Measurements from ENCODE around the gene AS3MT.

AS3MT gene

GRCh38 chr10:102863660-102864059 lies 5.6 kb upstream of the AS3MT start:
- TF ChIP-seq, protein P1, sequence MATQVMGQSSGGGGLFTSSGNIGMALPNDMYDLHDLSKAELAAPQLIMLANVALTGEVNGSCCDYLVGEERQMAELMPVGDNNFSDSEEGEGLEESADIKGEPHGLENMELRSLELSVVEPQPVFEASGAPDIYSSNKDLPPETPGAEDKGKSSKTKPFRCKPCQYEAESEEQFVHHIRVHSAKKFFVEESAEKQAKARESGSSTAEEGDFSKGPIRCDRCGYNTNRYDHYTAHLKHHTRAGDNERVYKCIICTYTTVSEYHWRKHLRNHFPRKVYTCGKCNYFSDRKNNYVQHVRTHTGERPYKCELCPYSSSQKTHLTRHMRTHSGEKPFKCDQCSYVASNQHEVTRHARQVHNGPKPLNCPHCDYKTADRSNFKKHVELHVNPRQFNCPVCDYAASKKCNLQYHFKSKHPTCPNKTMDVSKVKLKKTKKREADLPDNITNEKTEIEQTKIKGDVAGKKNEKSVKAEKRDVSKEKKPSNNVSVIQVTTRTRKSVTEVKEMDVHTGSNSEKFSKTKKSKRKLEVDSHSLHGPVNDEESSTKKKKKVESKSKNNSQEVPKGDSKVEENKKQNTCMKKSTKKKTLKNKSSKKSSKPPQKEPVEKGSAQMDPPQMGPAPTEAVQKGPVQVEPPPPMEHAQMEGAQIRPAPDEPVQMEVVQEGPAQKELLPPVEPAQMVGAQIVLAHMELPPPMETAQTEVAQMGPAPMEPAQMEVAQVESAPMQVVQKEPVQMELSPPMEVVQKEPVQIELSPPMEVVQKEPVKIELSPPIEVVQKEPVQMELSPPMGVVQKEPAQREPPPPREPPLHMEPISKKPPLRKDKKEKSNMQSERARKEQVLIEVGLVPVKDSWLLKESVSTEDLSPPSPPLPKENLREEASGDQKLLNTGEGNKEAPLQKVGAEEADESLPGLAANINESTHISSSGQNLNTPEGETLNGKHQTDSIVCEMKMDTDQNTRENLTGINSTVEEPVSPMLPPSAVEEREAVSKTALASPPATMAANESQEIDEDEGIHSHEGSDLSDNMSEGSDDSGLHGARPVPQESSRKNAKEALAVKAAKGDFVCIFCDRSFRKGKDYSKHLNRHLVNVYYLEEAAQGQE (IDR thresholded peaks at IDR 0.05; ENCODE audit: low read depth) = no peak
- TF ChIP-seq EGR1 (IDR thresholded peaks at IDR 0.05) = no peak
- no peak for TF ChIP-seq TCF12 (IDR thresholded peaks at IDR 0.05; ENCODE audit: low read depth)
- no peak for TF ChIP-seq CREB1 (IDR thresholded peaks at IDR 0.05; ENCODE audit: low read depth)
- TF ChIP-seq ZBTB7A (IDR thresholded peaks at IDR 0.05; ENCODE audit: low read depth) = no peak

GRCh38 chr10:102865620-102866019 lies 3.6 kb upstream of the AS3MT start:
- no peak for TF ChIP-seq ZBTB7A (IDR thresholded peaks at IDR 0.05; ENCODE audit: low read depth)
- TF ChIP-seq CREB1 (IDR thresholded peaks at IDR 0.05; ENCODE audit: low read depth) = no peak
- no peak for TF ChIP-seq YY1 (IDR thresholded peaks at IDR 0.05; ENCODE audit: low read depth)
- no peak for TF ChIP-seq EGR1 (IDR thresholded peaks at IDR 0.05)
- no peak for TF ChIP-seq TEAD4 (IDR thresholded peaks at IDR 0.05)
- no peak for TF ChIP-seq TAF1 (IDR thresholded peaks at IDR 0.05; ENCODE audit: low read depth)
- no peak for TF ChIP-seq NFIC (IDR thresholded peaks at IDR 0.05)
- no peak for TF ChIP-seq FOXM1 (IDR thresholded peaks at IDR 0.05; ENCODE audit: borderline replicate concordance, low read depth)
- TF ChIP-seq CEBPB (IDR thresholded peaks at IDR 0.05) = no peak

- TF ChIP-seq YY1 (IDR thresholded peaks at IDR 0.05; ENCODE audit: low read depth) = no peak
Measured at GRCh38 chr10:102868911-102869257, 386 bp upstream of the AS3MT start.

GRCh38 chr10:102870221-102870620 lies 951 bp downstream of the AS3MT start:
- TF ChIP-seq RAD21 (IDR thresholded peaks at IDR 0.05; ENCODE audit: low read depth) (no peak), EP300 (IDR thresholded peaks at IDR 0.05; ENCODE audit: borderline replicate concordance) (no peak), TAF1 (IDR thresholded peaks at IDR 0.05; ENCODE audit: low read depth) (no peak), CEBPB (IDR thresholded peaks at IDR 0.05) (no peak), CREB1 (IDR thresholded peaks at IDR 0.05; ENCODE audit: low read depth) (no peak), TEAD4 (IDR thresholded peaks at IDR 0.05) (no peak), FOXM1 (IDR thresholded peaks at IDR 0.05; ENCODE audit: borderline replicate concordance, low read depth) (no peak), EGR1 (IDR thresholded peaks at IDR 0.05) (no peak), ZBTB7A (IDR thresholded peaks at IDR 0.05; ENCODE audit: low read depth) (no peak), NFIC (IDR thresholded peaks at IDR 0.05) (no peak), YY1 (IDR thresholded peaks at IDR 0.05; ENCODE audit: low read depth) (no peak)
- TF ChIP-seq, protein P1 (IDR thresholded peaks at IDR 0.05; ENCODE audit: low read depth) = no peak
- TF ChIP-seq, protein P2, sequence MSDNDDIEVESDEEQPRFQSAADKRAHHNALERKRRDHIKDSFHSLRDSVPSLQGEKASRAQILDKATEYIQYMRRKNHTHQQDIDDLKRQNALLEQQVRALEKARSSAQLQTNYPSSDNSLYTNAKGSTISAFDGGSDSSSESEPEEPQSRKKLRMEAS (IDR thresholded peaks at IDR 0.05) = no peak

- TF ChIP-seq NFIC (IDR thresholded peaks at IDR 0.05) = no peak
- TF ChIP-seq TEAD4 (IDR thresholded peaks at IDR 0.05) = no peak
- no peak for TF ChIP-seq RAD21 (IDR thresholded peaks at IDR 0.05; ENCODE audit: low read depth)
- TF ChIP-seq, protein P3, sequence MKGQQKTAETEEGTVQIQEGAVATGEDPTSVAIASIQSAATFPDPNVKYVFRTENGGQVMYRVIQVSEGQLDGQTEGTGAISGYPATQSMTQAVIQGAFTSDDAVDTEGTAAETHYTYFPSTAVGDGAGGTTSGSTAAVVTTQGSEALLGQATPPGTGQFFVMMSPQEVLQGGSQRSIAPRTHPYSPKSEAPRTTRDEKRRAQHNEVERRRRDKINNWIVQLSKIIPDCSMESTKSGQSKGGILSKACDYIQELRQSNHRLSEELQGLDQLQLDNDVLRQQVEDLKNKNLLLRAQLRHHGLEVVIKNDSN (IDR thresholded peaks at IDR 0.05) = no peak
- no peak for TF ChIP-seq CEBPB (IDR thresholded peaks at IDR 0.05)
- no peak for TF ChIP-seq EP300 (IDR thresholded peaks at IDR 0.05; ENCODE audit: borderline replicate concordance)
- TF ChIP-seq ZBTB7A (IDR thresholded peaks at IDR 0.05; ENCODE audit: low read depth) = no peak
- no peak for TF ChIP-seq FOXM1 (IDR thresholded peaks at IDR 0.05; ENCODE audit: borderline replicate concordance, low read depth)
- TF ChIP-seq, protein P2 (IDR thresholded peaks at IDR 0.05) = no peak
- TF ChIP-seq TAF1 (IDR thresholded peaks at IDR 0.05; ENCODE audit: low read depth) = no peak
- TF ChIP-seq EGR1 (IDR thresholded peaks at IDR 0.05) = no peak
- TF ChIP-seq, protein P1 (IDR thresholded peaks at IDR 0.05; ENCODE audit: low read depth) = no peak
- TF ChIP-seq CREB1 (IDR thresholded peaks at IDR 0.05; ENCODE audit: low read depth) = no peak
Measured at GRCh38 chr10:102872163-102872562, 2.9 kb downstream of the AS3MT start.
